Heart left ventricle (tissue), 16 donors: ENCODE results near the gene UBAP1L. TPM values are rescaled to one million over a fixed set of nuclear protein-coding genes. Genes with fewer than 3 reads are reported as not detected.

Experiments
- ATAC-seq, 4 donors: fragments of 200-7000 bp; cut with Tn5 transposase; one replicate each; pipeline ENCODE4 v1.9.1; 2020 to 2022; ENCODE audit warnings: moderate library complexity in 4 of 4, mild to moderate bottlenecking in 3 of 4, moderate number of reproducible peaks in 1 of 4
- DNase-seq, 5 donors: peaks; one replicate each; pipeline ENCODE4 v3.0.0-alpha.2; 2020
- H3K27ac ChIP-seq, 12 donors: fragments of 200-600 bp; sonication (generic) in 4 of 12; one replicate each; pipeline versions ENCODE4 v1.5.0 to v1.8.0; 2016 to 2022; ENCODE audit warnings: mild to moderate bottlenecking in 2 of 12
- H3K27me3 ChIP-seq, 9 donors: fragments of 200-600 bp; sonication (generic) in 2 of 9; one replicate each; pipeline versions ENCODE4 v1.5.1 to v1.8.0; 2016 to 2022; ENCODE audit warnings: mild to moderate bottlenecking in 3 of 9
- H3K36me3 ChIP-seq, 9 donors: fragments of 200-600 bp; sonication (generic) in 2 of 9; one replicate each; pipeline versions ENCODE4 v1.5.0 to v1.8.0; 2018 to 2022; ENCODE audit warnings: mild to moderate bottlenecking in 2 of 9
- H3K4me1 ChIP-seq, 12 donors: fragments of 200-600 bp; sonication (generic) in 4 of 12; one replicate each; pipeline versions ENCODE4 v1.5.0 to v1.8.0; 2016 to 2022; ENCODE audit warnings: mild to moderate bottlenecking in 3 of 12
- H3K4me3 ChIP-seq, 12 donors: fragments of 200-600 bp; sonication (generic) in 4 of 12; one replicate each; pipeline versions ENCODE4 v1.5.0 to v1.8.0; 2017 to 2022; ENCODE audit warnings: mild to moderate bottlenecking in 9 of 12, moderate library complexity in 4 of 12
- H3K9me3 ChIP-seq, 12 donors: fragments of 200-600 bp; sonication (generic) in 4 of 12; one replicate each; pipeline versions ENCODE4 v1.5.0 to v1.8.0; 2016 to 2022; ENCODE audit warnings: mild to moderate bottlenecking in 1 of 12
- CTCF ChIP-seq, 12 donors: fragments of 200-600 bp; sonication (generic) in 4 of 12; IDR thresholded peaks; one replicate each; pipeline versions ENCODE4 v1.5.0 to v1.8.0; 2018 to 2022; ENCODE audit warnings: antibody characterized with exemption in 12 of 12, mild to moderate bottlenecking in 5 of 12
- POLR2A ChIP-seq, 2 donors: fragments of 450-650 bp; IDR thresholded peaks; one replicate each; pipeline ENCODE4 v1.6.1; 2017; ENCODE audit warnings: antibody characterized with exemption in 2 of 2, mild to moderate bottlenecking in 2 of 2, moderate library complexity in 2 of 2
- WGBS, 4 donors: extraction: QIAGEN DNeasy Blood & Tissue Kit in 2 of 4; methylation state at CpG; one replicate each; pipeline versions ENCODE4 v1.1.5 to v1.1.7; 2013 to 2018; 5-methylcytosine and 5-hydroxymethylcytosine counted together
- intact Hi-C, 10 donors: fragments of 100-400 bp; cut with DNase I; formaldehyde crosslinking; loops; one replicate each; pipeline versions ENCODE4 v1.11.1 to v1.14.2; 2022
- long read RNA-seq, 3 donors: library from polyadenylated mRNA; unstranded; transcript quantifications; one replicate each; pipeline ENCODE4 v2.0.0, GENCODE V29; 2020 to 2021
- polyA plus RNA-seq, 2 donors: library from polyadenylated mRNA; stranded (reverse); fragments of 200-250 nt; gene quantifications; one replicate each; pipeline ENCODE4 v1.2.3, GENCODE V29; 2013
- total RNA-seq, 9 donors: library from RNA; depleted of rRNA in 2 of 9; stranded (reverse); fragments of >200 nt in 2 of 9; fragmentation: NEBNext Ultra II Directional in 3 of 9; extraction: Animal tissue kit (Norgen Biotek cat#: 25700) in 3 of 9; gene quantifications; one replicate each; pipeline versions ENCODE4 v1.1.0 to v1.2.4, GENCODE V29; 2016 to 2023
- donor health status: ischemic (EF 13 %, LVEDD 7.1; RV severe dilation, severe dysfunction).
- donor health status: healthy with polysubstance abuse.
- donor health status: DM: no; HTN: yes; CAD: no.
- donor health status: DM: no; HTN: no; CAD: no.
- donor health status: ischemic (EF 25% LVEDD 6.9; RV normal size, moderate dysfunction).
- donor health status: ischemic (EF 25% LVEDD 5.7; RV mildly dilated, moderate dysfunction).
- donor health status: healthy.
- donor health status: DM: yes; HTN: yes; CAD: no.
- donor health status: ischemic (EF 35%, LVEDD 5.7; RV mildly dilated, moderate dysfunction).
- donor health status: nonischemic (EF 11% LVEDD 7.7; RV severe dilation, severe dysfunction).
- donor health status: DM: yes; HTN: yes; CAD: no.
- donor health status: PGD.
- donor health status: ischemic (EF 29% LVEDD 5.4; RV normal size, mild dysfunction).
- donor health status: nonischemic (EF 23%, LVEDD 6.1; RV moderate dilation, normal function).

The UBAP1L gene
- total RNA-seq: 1 to 10 TPM in 7 of 9 donors, under 1 TPM in 2; 0.93 to 2.2 (median 1.3) TPM
- polyA plus RNA-seq: 1 to 10 TPM in 1 of 2 donors, under 1 TPM in 1; 0.51 to 1.8 TPM
- long read RNA-seq, donor 1, partial matches to known transcripts: 0 of 1 reads
- long read RNA-seq, donor 1, other reads (novel, unspliced or antisense): 1 of 1 reads
- long read RNA-seq, donor 2: 0 reads
- long read RNA-seq, donor 3: 0 reads

GRCh38 chr15:65115086-65115485, at the start of gene UBAP1L:
UBAP1L (minus strand) TSS chr15:65115200; CDS start chr15:65106215, 8,985 bp downstream.
- Histone ChIP-seq H3K27me3 (no peaks in the 10 kb centered on the region), H3K9me3 (no peaks in the 10 kb centered on the region), H3K36me3 (peaks cover 0 to 86% (median 71%) of the 10 kb centered on the region in 9 donors), H3K4me3 (no peak within 1 kb of the TSS), H3K27ac (no peak within 1 kb of the TSS), H3K4me1 (peaks cover 0 to 6% (median 0%) of the 10 kb centered on the region in 12 donors)
- ATAC-seq (no peak), DNase-seq (no peak)
- intact Hi-C loops: no loop called here
- no peak for TF ChIP-seq POLR2A (IDR thresholded peaks at IDR 0.05)
- TF ChIP-seq CTCF (IDR thresholded peaks at IDR 0.05): no peak
- 84 to 92% (median 88%) methylated on average over 2 of the region's 2 CpGs for WGBS, 4 donors

- no peak for TF ChIP-seq POLR2A (IDR thresholded peaks at IDR 0.05)
- TF ChIP-seq CTCF (IDR thresholded peaks at IDR 0.05): no peak
- intact Hi-C loops: no loop called here
- Histone ChIP-seq H3K27ac (no peak overlapping the region), H3K36me3 (peaks cover 0 to 88% (median 67%) of the 10 kb centered on the region in 9 donors), H3K4me1 (peaks cover 0 to 13% (median 0%) of the 10 kb centered on the region in 12 donors), H3K27me3 (no peaks in the 10 kb centered on the region), H3K9me3 (no peaks in the 10 kb centered on the region), H3K4me3 (no peak overlapping the region)
- DNase-seq (no peak), ATAC-seq (no peak)
- WGBS, 4 donors: 76 to 84% (median 81%) methylated on average over 1 of the region's 1 CpG
These were observed 49.1 kb upstream of the UBAP1L start for GRCh38 chr15:65164139-65164538.

GRCh38 chr15:65163041-65163440, 48.0 kb upstream of the UBAP1L start:
- Histone ChIP-seq H3K9me3 (no peaks in the 10 kb centered on the region), H3K36me3 (peaks cover 0 to 92% (median 71%) of the 10 kb centered on the region in 9 donors), H3K27me3 (no peaks in the 10 kb centered on the region), H3K4me1 (peaks cover 0 to 13% (median 0%) of the 10 kb centered on the region in 12 donors), H3K4me3 (no peak overlapping the region), H3K27ac (no peak overlapping the region)
- no peak for TF ChIP-seq POLR2A (IDR thresholded peaks at IDR 0.05)
- ATAC-seq (peak in 1 of 4 donors; percentile 38), DNase-seq (no peak)
- intact Hi-C loops: no loop called here
- WGBS, 4 donors: 70 to 77% (median 72%) methylated on average over 4 of the region's 4 CpGs

GRCh38 chr15:65156692-65157091, 41.7 kb upstream of the UBAP1L start:
- H3K36me3 ChIP-seq: peaks cover 0 to 98% (median 92%) of the 10 kb centered on the region in 9 donors
- H3K27ac ChIP-seq: peak overlapping the region in 1 of 12 donors; percentile 6
- H3K27me3 ChIP-seq: no peaks in the 10 kb centered on the region
- no peak overlapping the region for H3K4me3 ChIP-seq
- H3K9me3 ChIP-seq: no peaks in the 10 kb centered on the region
- no peak for DNase-seq
- no peak for ATAC-seq
- intact Hi-C loops: no loop called here
- H3K4me1 ChIP-seq: peaks cover 0 to 4% (median 0%) of the 10 kb centered on the region in 12 donors
- WGBS, 4 donors: 57 to 61% (median 59%) methylated on average over 5 of the region's 5 CpGs
- no peak for TF ChIP-seq CTCF (IDR thresholded peaks at IDR 0.05)
- TF ChIP-seq POLR2A (IDR thresholded peaks at IDR 0.05): no peak

- Histone ChIP-seq H3K9me3 (no peaks in the 10 kb centered on the region), H3K4me1 (peaks cover 0 to 4% (median 0%) of the 10 kb centered on the region in 12 donors), H3K4me3 (no peak overlapping the region), H3K27me3 (no peaks in the 10 kb centered on the region), H3K27ac (no peak overlapping the region), H3K36me3 (peaks cover 0 to 100% (median 95%) of the 10 kb centered on the region in 9 donors)
- 81 to 93% (median 90%) methylated on average over 6 of the region's 6 CpGs for WGBS, 4 donors
- no peak for DNase-seq
- intact Hi-C loops: no loop called here
- TF ChIP-seq POLR2A (IDR thresholded peaks at IDR 0.05): no peak
- ATAC-seq: no peak
These were observed 39.7 kb upstream of the UBAP1L start for GRCh38 chr15:65154720-65155119.
